Panc1 (cell line): Measurements from ENCODE around the gene CTTNBP2.

Source experiments
- TF ChIP-seq, protein P1 (sequence below): fragments of 450-650 bp; IDR thresholded peaks from 2 replicates; pipeline ENCODE4 v1.5.1; 2017; ENCODE audit warnings: mild to moderate bottlenecking
- TF ChIP-seq, protein P2 (sequence below), 2 experiments: IDR thresholded peaks; 2 replicates each; pipeline ENCODE4 v1.6.1; 2011 to 2012; ENCODE audit warnings: low read depth in 2 of 2, control low read depth in 1 of 2, low read length in 1 of 2, mild to moderate bottlenecking in 1 of 2, moderate library complexity in 1 of 2; ENCODE audit not compliant: insufficient read depth in 1 of 2

DNA sequence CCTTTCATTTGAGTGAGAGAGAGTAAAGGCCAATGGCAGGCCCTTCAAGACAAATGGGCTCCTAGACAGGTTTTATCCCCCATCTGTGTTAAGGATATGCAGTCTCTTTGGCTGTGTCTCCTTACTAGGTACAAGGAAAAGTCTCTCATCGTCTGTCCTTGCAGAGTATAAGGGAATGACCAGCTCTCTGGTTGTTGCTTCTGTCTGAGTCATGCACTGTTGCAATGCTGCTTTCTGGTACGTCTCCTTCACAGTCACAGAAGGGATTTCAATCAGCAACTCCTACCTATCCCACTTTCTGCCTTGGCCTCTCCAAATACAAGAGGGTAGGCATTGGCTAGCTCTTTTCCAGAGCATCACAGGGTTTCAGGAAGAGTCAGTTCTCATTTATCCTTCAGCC is 48.1 kb downstream of the CTTNBP2 start:
- TF ChIP-seq, protein P1, sequence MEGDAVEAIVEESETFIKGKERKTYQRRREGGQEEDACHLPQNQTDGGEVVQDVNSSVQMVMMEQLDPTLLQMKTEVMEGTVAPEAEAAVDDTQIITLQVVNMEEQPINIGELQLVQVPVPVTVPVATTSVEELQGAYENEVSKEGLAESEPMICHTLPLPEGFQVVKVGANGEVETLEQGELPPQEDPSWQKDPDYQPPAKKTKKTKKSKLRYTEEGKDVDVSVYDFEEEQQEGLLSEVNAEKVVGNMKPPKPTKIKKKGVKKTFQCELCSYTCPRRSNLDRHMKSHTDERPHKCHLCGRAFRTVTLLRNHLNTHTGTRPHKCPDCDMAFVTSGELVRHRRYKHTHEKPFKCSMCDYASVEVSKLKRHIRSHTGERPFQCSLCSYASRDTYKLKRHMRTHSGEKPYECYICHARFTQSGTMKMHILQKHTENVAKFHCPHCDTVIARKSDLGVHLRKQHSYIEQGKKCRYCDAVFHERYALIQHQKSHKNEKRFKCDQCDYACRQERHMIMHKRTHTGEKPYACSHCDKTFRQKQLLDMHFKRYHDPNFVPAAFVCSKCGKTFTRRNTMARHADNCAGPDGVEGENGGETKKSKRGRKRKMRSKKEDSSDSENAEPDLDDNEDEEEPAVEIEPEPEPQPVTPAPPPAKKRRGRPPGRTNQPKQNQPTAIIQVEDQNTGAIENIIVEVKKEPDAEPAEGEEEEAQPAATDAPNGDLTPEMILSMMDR = no peak
- TF ChIP-seq, protein P2, sequence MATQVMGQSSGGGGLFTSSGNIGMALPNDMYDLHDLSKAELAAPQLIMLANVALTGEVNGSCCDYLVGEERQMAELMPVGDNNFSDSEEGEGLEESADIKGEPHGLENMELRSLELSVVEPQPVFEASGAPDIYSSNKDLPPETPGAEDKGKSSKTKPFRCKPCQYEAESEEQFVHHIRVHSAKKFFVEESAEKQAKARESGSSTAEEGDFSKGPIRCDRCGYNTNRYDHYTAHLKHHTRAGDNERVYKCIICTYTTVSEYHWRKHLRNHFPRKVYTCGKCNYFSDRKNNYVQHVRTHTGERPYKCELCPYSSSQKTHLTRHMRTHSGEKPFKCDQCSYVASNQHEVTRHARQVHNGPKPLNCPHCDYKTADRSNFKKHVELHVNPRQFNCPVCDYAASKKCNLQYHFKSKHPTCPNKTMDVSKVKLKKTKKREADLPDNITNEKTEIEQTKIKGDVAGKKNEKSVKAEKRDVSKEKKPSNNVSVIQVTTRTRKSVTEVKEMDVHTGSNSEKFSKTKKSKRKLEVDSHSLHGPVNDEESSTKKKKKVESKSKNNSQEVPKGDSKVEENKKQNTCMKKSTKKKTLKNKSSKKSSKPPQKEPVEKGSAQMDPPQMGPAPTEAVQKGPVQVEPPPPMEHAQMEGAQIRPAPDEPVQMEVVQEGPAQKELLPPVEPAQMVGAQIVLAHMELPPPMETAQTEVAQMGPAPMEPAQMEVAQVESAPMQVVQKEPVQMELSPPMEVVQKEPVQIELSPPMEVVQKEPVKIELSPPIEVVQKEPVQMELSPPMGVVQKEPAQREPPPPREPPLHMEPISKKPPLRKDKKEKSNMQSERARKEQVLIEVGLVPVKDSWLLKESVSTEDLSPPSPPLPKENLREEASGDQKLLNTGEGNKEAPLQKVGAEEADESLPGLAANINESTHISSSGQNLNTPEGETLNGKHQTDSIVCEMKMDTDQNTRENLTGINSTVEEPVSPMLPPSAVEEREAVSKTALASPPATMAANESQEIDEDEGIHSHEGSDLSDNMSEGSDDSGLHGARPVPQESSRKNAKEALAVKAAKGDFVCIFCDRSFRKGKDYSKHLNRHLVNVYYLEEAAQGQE (IDR thresholded peaks at IDR 0.05; ENCODE audit: insufficient read depth in 1 of 2, low read depth in 2 of 2, low read length in 1 of 2) = no peak
